ENCODE results near the gene IKZF4. TPM values are rescaled to one million over a fixed set of nuclear protein-coding genes. Genes with fewer than 3 reads are reported as not detected.

The IKZF4 gene
- total and polyA plus RNA-seq, 4 donors: 1.8 to 12.2 (median 7.5) TPM

DNA sequence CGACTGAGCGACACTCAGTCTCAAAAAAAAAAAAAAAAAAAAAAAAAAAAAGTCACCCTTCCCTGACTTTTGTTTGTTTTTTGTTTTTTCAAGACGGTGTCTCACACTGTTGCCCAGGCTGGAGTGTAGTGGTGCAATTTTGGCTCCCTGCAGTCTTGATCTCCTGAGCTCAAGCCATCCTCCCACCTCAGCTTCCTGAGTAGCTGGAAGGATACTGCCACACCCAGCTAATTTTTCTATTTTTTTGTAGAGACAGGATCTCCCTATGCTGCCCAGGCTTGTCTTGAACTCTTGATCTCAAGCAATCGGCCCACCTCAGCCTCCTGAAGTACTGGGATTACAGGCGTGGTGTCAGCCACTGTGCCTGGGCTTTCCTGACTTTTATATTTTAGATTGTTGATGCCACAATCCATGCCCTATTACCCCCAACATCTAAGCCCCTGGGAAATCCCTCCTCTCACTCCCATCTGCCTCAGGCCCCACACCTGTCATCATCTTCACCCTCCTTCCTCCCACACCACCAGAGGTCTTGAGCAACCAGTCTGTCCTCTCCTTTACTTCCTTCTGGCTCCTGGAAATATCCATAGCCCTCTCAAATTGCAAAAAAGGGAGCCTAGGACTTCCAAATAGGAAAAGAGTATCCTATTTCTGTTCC lies 7.8 kb downstream of the IKZF4 start:
- Histone ChIP-seq H3K9me3 (ENCODE audit: control insufficient read depth, low read length) (no peaks in the 10 kb centered on the region), H3K36me3 (ENCODE audit: control insufficient read depth in 1 of 2, insufficient read depth in 2 of 2, low read length in 1 of 2) (peaks cover 0 to 2% of the 10 kb centered on the region in 2 donors), H3K27me3 (ENCODE audit: control insufficient read depth in 1 of 2, insufficient read depth in 2 of 2, low read length in 1 of 2) (no peaks in the 10 kb centered on the region), H3K4me3 (ENCODE audit: low read length in 2 of 2) (no peak overlapping the region), H3K4me1 (ENCODE audit: control insufficient read depth in 1 of 2, insufficient read depth in 2 of 2, low read length in 2 of 2) (no peaks in the 10 kb centered on the region), H3K27ac (ENCODE audit: low read depth in 1 of 2, low read length in 2 of 2) (no peak overlapping the region)
- DNase-seq (no peak), ATAC-seq (ENCODE audit: low FRiP score) (no peak)
- intact Hi-C loops (cut with DNase I): no loop called here
- 65 to 72% methylated on average over 3 to 5 of the region's 5 CpGs for WGBS, 2 donors

DNA sequence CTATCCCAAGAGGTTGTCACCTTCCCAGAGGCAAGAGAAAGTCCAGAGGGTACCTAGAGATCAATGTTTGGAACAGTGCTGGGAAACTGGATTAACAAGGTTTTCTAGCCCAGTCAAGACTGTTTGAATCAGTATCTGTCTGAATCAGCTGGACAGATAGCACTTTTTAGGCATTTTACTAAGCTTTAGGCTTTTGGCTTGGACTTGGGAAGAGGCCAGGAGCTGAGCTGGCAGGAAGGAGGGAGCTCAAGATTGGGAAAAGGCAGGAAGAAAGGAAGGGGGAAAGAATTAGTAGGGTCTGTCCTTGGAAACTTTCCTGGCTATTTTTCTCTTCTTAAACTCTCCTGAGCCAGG lies 8.3 kb downstream of the IKZF4 start:
- H3K27ac ChIP-seq (ENCODE audit: low read depth in 1 of 2, low read length in 2 of 2): no peak overlapping the region
- H3K27me3 ChIP-seq (ENCODE audit: control insufficient read depth in 1 of 2, insufficient read depth in 2 of 2, low read length in 1 of 2): no peaks in the 10 kb centered on the region
- ATAC-seq (ENCODE audit: low FRiP score): no peak
- peaks cover 0 to 2% of the 10 kb centered on the region in 2 donors for H3K36me3 ChIP-seq (ENCODE audit: control insufficient read depth in 1 of 2, insufficient read depth in 2 of 2, low read length in 1 of 2)
- H3K4me1 ChIP-seq (ENCODE audit: control insufficient read depth in 1 of 2, insufficient read depth in 2 of 2, low read length in 2 of 2): no peaks in the 10 kb centered on the region
- H3K9me3 ChIP-seq (ENCODE audit: control insufficient read depth, low read length): no peaks in the 10 kb centered on the region
- no peak for DNase-seq
- intact Hi-C loops (cut with DNase I): no loop called here
- H3K4me3 ChIP-seq (ENCODE audit: low read length in 2 of 2): no peak overlapping the region

DNA sequence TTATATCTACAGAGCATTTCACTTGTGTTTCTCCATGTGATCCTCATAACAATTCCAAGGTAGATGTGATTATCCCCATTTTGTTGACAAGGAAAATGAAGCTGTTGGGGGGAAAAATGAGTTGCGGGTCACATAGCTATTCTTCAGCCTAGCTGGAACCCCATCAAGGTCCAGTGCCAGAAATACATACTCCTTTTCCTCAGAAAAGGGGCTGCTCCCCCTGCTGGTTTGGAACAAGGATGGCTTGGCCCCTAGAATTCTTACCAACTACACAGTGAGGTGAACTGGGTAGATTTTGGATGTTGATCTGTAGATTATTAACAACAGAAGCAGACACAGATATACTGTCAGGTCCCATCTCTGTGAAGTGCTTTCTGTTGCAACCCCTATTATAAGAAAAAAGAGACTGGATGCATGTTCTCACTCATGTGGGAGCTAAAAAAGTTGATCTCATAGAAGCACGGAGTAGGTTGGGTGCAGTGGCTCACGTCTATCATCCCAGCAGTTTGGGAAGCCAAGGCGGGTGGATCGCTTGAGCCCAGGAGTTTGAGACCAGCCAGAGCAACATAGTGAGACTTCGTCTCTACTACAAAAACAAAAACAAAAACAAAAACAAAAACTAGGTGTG lies 8.9 kb downstream of the IKZF4 start:
- H3K27ac ChIP-seq (ENCODE audit: low read depth in 1 of 2, low read length in 2 of 2): no peak overlapping the region
- no peaks in the 10 kb centered on the region for H3K4me1 ChIP-seq (ENCODE audit: control insufficient read depth in 1 of 2, insufficient read depth in 2 of 2, low read length in 2 of 2)
- intact Hi-C loops (cut with DNase I): loop anchor here in 1 of 2 donors (5.0 kb wide), 1 partner anchor 32 kb away; the partner anchor contains the start of gene SUOX
- no peak overlapping the region for H3K4me3 ChIP-seq (ENCODE audit: low read length in 2 of 2)
- DNase-seq (peak in 1 of 2 donors; percentile 60), ATAC-seq (ENCODE audit: low FRiP score) (no peak)
- H3K27me3 ChIP-seq (ENCODE audit: control insufficient read depth in 1 of 2, insufficient read depth in 2 of 2, low read length in 1 of 2): no peaks in the 10 kb centered on the region
- no peaks in the 10 kb centered on the region for H3K9me3 ChIP-seq (ENCODE audit: control insufficient read depth, low read length)
- H3K36me3 ChIP-seq (ENCODE audit: control insufficient read depth in 1 of 2, insufficient read depth in 2 of 2, low read length in 1 of 2): peaks cover 0 to 3% of the 10 kb centered on the region in 2 donors
- WGBS, 2 donors: 70 to 75% methylated on average over 6 of the region's 6 CpGs

GRCh38 chr12:56031987-56032386 lies 11.1 kb downstream of the IKZF4 start:
- Histone ChIP-seq H3K4me3 (ENCODE audit: low read length in 2 of 2) (no peak overlapping the region), H3K27ac (ENCODE audit: low read depth in 1 of 2, low read length in 2 of 2) (no peak overlapping the region), H3K36me3 (ENCODE audit: control insufficient read depth in 1 of 2, insufficient read depth in 2 of 2, low read length in 1 of 2) (peaks cover 0 to 5% of the 10 kb centered on the region in 2 donors), H3K4me1 (ENCODE audit: control insufficient read depth in 1 of 2, insufficient read depth in 2 of 2, low read length in 2 of 2) (no peaks in the 10 kb centered on the region), H3K9me3 (ENCODE audit: control insufficient read depth, low read length) (no peaks in the 10 kb centered on the region), H3K27me3 (ENCODE audit: control insufficient read depth in 1 of 2, insufficient read depth in 2 of 2, low read length in 1 of 2) (no peaks in the 10 kb centered on the region)
- DNase-seq: no peak
- intact Hi-C loops (cut with DNase I): loop anchor here in 1 of 2 donors (5.0 kb wide), 1 partner anchor 35 kb away; the partner anchor contains the start of gene SUOX
- no peak for ATAC-seq (ENCODE audit: low FRiP score)
- WGBS, 2 donors: 98 to 100% methylated on average over 1 of the region's 1 CpG

DNA sequence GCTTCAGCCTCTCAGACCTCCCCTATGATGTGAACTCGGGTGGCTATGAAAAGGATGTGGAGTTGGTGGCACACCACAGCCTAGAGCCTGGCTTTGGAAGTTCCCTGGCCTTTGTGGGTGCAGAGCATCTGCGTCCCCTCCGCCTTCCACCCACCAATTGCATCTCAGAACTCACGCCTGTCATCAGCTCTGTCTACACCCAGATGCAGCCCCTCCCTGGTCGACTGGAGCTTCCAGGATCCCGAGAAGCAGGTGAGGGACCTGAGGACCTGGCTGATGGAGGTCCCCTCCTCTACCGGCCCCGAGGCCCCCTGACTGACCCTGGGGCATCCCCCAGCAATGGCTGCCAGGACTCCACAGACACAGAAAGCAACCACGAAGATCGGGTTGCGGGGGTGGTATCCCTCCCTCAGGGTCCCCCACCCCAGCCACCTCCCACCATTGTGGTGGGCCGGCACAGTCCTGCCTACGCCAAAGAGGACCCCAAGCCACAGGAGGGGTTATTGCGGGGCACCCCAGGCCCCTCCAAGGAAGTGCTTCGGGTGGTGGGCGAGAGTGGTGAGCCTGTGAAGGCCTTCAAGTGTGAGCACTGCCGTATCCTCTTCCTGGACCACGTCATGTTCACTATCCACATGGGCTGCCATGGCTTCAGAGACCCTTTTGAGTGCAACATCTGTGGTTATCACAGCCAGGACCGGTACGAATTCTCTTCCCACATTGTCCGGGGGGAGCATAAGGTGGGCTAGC lies 13.9 kb downstream of the IKZF4 start:
- ATAC-seq (ENCODE audit: low FRiP score): no peak
- Histone ChIP-seq H3K27me3 (ENCODE audit: control insufficient read depth in 1 of 2, insufficient read depth in 2 of 2, low read length in 1 of 2) (no peaks in the 10 kb centered on the region), H3K9me3 (ENCODE audit: control insufficient read depth, low read length) (no peaks in the 10 kb centered on the region), H3K4me3 (ENCODE audit: low read length in 2 of 2) (no peak overlapping the region), H3K4me1 (ENCODE audit: control insufficient read depth in 1 of 2, insufficient read depth in 2 of 2, low read length in 2 of 2) (no peaks in the 10 kb centered on the region), H3K36me3 (ENCODE audit: control insufficient read depth in 1 of 2, insufficient read depth in 2 of 2, low read length in 1 of 2) (peaks cover 0 to 6% of the 10 kb centered on the region in 2 donors), H3K27ac (ENCODE audit: low read depth in 1 of 2, low read length in 2 of 2) (no peak overlapping the region)
- 88 to 90% methylated on average over 21 of the region's 21 CpGs for WGBS, 2 donors
- DNase-seq: no peak
- intact Hi-C loops (cut with DNase I): loop anchor here in 1 of 2 donors (5.0 kb wide), 1 partner anchor 37 kb away; the partner anchor contains the start of gene SUOX

- Histone ChIP-seq H3K27me3 (ENCODE audit: control insufficient read depth in 1 of 2, insufficient read depth in 2 of 2, low read length in 1 of 2) (no peaks in the 10 kb centered on the region), H3K36me3 (ENCODE audit: control insufficient read depth in 1 of 2, insufficient read depth in 2 of 2, low read length in 1 of 2) (peaks cover 0 to 6% of the 10 kb centered on the region in 2 donors), H3K4me1 (ENCODE audit: control insufficient read depth in 1 of 2, insufficient read depth in 2 of 2, low read length in 2 of 2) (no peaks in the 10 kb centered on the region), H3K9me3 (ENCODE audit: control insufficient read depth, low read length) (no peaks in the 10 kb centered on the region), H3K4me3 (ENCODE audit: low read length in 2 of 2) (no peak overlapping the region), H3K27ac (ENCODE audit: low read depth in 1 of 2, low read length in 2 of 2) (no peak overlapping the region)
- 69 to 72% methylated on average over 2 of the region's 2 CpGs for WGBS, 2 donors
- DNase-seq: no peak
- intact Hi-C loops (cut with DNase I): no loop called here
- ATAC-seq (ENCODE audit: low FRiP score): no peak
Measured at GRCh38 chr12:56037161-56037560, 16.3 kb downstream of the IKZF4 start.

DNA sequence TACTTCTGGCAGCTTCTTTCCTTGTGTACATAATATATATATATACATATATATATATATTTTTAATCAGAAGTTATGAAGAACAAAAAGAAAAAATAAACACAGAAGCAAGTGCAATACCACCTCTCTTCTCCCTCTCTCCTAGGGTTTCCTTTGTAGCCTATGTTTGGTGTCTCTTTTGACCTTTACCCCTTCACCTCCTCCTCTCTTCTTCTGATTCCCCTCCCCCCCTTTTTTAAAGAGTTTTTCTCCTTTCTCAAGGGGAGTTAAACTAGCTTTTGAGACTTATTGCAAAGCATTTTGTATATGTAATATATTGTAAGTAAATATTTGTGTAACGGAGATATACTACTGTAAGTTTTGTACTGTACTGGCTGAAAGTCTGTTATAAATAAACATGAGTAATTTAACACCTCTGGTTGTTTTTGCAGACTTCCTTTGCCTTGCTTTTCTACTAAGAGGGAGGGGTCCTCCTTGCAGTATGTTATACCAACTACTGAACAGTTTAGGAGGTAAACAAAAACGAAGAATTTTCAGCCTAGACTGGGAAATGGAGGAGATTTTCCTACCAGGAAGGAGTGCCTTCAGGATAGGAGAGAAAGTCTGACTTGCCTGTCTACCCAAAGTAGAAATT lies 17.3 kb downstream of the IKZF4 start:
- H3K27me3 ChIP-seq (ENCODE audit: control insufficient read depth in 1 of 2, insufficient read depth in 2 of 2, low read length in 1 of 2): no peaks in the 10 kb centered on the region
- H3K4me3 ChIP-seq (ENCODE audit: low read length in 2 of 2): no peak overlapping the region
- H3K4me1 ChIP-seq (ENCODE audit: control insufficient read depth in 1 of 2, insufficient read depth in 2 of 2, low read length in 2 of 2): peaks cover 2 to 3% of the 10 kb centered on the region in 2 donors
- WGBS, 2 donors: 36 to 46% methylated on average over 2 of the region's 2 CpGs
- intact Hi-C loops (cut with DNase I): no loop called here
- H3K27ac ChIP-seq (ENCODE audit: low read depth in 1 of 2, low read length in 2 of 2): no peak overlapping the region
- DNase-seq (no peak), ATAC-seq (ENCODE audit: low FRiP score) (no peak)
- peaks cover 0 to 5% of the 10 kb centered on the region in 2 donors for H3K36me3 ChIP-seq (ENCODE audit: control insufficient read depth in 1 of 2, insufficient read depth in 2 of 2, low read length in 1 of 2)
- H3K9me3 ChIP-seq (ENCODE audit: control insufficient read depth, low read length): no peaks in the 10 kb centered on the region

DNA sequence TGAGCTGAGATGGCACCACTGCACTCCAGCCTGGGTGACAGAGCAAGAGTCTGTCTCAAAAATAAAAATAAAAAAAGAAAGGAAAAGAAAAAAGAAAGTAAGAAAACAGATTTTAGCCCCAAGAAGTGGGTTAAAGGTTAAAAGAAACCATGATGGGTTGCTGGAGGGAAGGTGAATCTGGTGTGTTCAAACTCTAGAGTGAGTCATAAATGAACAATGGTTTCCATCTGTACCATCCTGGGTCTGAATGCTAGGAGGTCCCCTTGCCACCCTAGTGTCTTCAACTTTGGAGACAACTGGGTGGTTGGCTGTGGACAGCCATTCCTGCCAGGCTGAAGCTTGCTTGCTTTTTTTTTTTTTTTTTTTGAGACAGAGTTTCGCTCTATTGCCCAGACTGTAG lies 19.3 kb downstream of the IKZF4 start:
- peaks cover 0 to 5% of the 10 kb centered on the region in 2 donors for H3K36me3 ChIP-seq (ENCODE audit: control insufficient read depth in 1 of 2, insufficient read depth in 2 of 2, low read length in 1 of 2)
- intact Hi-C loops (cut with DNase I): loop anchor here in 1 of 2 donors (5.0 to 10.0 kb wide), 2 partner anchors 43 to 65 kb away; partner anchors contain the start of genes PA2G4 and SUOX
- 96 to 100% methylated on average over 1 of the region's 1 CpG for WGBS, 2 donors
- ATAC-seq (ENCODE audit: low FRiP score) (no peak), DNase-seq (no peak)
- peaks cover 2 to 3% of the 10 kb centered on the region in 2 donors for H3K4me1 ChIP-seq (ENCODE audit: control insufficient read depth in 1 of 2, insufficient read depth in 2 of 2, low read length in 2 of 2)
- no peak overlapping the region for H3K27ac ChIP-seq (ENCODE audit: low read depth in 1 of 2, low read length in 2 of 2)
- no peaks in the 10 kb centered on the region for H3K9me3 ChIP-seq (ENCODE audit: control insufficient read depth, low read length)
- no peak overlapping the region for H3K4me3 ChIP-seq (ENCODE audit: low read length in 2 of 2)
- H3K27me3 ChIP-seq (ENCODE audit: control insufficient read depth in 1 of 2, insufficient read depth in 2 of 2, low read length in 1 of 2): no peaks in the 10 kb centered on the region

Data from aorta (tissue), 5 donors.